ENCODE results near the gene AOC3.
A peak's percentile ranks its signal among the peaks of the same experiment; 100 is the strongest.

AOC3 gene, protein sequence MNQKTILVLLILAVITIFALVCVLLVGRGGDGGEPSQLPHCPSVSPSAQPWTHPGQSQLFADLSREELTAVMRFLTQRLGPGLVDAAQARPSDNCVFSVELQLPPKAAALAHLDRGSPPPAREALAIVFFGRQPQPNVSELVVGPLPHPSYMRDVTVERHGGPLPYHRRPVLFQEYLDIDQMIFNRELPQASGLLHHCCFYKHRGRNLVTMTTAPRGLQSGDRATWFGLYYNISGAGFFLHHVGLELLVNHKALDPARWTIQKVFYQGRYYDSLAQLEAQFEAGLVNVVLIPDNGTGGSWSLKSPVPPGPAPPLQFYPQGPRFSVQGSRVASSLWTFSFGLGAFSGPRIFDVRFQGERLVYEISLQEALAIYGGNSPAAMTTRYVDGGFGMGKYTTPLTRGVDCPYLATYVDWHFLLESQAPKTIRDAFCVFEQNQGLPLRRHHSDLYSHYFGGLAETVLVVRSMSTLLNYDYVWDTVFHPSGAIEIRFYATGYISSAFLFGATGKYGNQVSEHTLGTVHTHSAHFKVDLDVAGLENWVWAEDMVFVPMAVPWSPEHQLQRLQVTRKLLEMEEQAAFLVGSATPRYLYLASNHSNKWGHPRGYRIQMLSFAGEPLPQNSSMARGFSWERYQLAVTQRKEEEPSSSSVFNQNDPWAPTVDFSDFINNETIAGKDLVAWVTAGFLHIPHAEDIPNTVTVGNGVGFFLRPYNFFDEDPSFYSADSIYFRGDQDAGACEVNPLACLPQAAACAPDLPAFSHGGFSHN

DNA sequence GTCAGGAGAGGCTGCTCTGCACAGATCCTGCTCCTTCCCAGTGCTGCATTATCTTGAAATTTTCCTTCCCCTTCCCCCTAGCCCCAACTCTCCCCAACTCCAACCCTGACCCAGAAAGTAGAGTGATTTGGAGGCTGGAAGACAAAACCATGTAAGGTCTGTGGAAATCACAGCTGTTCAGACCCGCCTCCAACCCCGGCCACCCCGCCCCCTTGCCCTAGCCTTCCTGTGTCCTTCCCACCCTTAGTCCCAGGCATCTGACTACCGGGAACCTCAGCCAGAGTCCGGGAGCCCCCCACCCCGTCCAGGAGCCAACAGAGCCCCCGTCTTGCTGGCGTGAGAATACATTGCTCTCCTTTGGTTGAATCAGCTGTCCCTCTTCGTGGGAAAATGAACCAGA is at the start of gene AOC3:
Gene AOC3 (plus strand): TSS at position 246 of the 400 bp plus-strand sequence. CDS start 145 bp downstream, at position 391.
- no peak within 1 kb of the TSS for H3K27ac ChIP-seq
- no peak for DNase-seq (ENCODE audit: low read depth, low spot score)

DNA sequence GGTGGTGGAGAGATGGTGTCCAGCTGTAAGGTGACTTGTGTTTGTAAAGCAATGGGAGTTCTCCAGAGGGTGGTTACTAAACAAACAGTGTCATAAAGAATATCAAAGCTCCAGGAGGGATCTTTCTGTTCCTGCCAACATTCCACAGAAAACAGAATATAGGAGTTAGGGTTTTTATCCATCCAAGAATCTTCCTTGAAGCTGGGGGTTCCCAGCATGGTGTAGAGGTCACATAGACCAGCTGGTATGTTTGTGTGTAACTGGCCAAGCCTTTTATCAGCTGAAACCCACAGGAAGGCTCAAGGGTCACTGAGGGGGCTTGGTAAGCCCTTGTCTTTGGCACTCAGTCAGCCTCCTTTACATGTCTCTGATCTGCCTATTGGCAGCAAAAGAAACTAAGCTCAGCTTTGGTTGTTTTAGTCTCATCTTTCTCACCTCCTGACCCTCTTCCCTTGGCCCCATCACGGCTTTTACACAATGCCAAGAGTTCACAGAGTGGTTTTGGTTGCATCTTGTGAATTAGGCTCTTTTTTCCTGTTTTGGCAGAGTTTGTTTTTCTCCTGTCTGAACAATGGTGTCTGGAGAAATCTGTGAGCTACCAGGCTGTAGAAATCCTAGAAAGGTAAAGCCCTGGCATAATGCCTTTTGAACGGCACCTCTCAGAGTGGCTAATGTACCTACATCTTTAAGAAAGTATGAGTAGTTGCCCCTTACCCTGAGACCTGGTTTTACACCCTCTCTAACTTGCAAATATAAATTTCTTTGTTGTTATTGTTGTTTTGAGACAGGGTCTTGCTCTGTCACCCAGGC is 47.7 kb upstream of the AOC3 start:
- no peak for DNase-seq (ENCODE audit: low read depth, low spot score)
- H3K27ac ChIP-seq = no peak overlapping the region

DNA sequence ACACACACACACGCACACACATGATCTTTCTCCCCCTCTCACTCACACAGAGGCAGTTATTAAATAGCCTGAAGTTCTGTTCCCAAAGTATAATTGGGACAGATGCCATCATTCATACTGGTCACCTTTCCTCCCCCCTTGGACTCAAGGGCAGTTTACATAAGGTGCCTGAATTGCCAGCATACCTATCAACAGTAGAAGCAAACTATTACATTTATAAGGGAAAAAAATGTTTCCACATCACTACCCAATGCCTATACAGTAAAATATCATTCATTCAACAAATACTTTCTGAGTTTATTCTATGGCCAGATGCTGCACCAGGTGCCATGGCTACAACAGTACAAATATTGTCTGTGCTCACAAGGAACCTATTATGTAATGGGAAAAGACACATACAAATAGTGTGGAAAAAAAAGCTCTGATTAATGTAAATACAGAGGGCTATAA is 46.1 kb upstream of the AOC3 start:
- no peak overlapping the region for H3K27ac ChIP-seq
- DNase-seq (ENCODE audit: low read depth, low spot score) = no peak

DNA sequence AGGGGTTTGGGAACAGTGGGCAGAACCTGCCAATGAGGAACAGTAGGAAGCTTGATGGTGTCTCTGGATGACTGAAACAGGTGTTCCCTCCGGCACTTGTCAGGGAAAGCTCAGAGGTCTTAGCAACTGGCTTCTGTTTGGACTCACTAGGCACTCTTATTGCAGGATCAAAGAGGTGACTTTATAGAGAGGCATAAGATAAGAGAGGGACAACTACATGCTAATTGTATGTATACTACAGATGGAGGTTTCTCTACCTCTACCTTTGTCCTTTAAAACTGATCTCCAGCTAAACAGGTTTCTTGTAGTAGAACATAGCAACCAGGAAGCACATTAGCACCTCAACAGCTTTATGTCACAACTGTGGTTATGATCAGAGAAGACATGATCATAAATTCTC is 44.8 kb upstream of the AOC3 start:
- no peak overlapping the region for H3K27ac ChIP-seq
- no peak for DNase-seq (ENCODE audit: low read depth, low spot score)

DNA sequence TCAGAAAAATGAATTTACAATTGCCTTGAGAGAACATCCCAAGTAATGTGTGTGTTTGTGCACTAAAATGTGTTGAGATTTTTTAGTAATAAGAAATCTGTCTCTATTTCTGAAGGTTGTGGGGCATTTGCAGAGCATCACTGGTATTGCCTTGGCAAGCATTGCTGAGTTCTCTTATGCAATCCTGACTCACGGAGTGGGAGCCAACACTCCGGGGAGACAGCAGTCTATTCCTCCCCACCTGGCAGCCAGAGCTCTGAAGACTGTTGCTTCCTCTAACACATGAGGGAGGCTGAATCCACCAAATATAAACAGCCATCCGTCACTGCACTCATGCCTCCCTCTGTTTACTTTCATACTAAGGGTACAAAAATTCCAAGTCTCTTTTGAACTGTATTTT is 41.7 kb upstream of the AOC3 start:
- DNase-seq (ENCODE audit: low read depth, low spot score) = no peak
- no peak overlapping the region for H3K27ac ChIP-seq

DNA sequence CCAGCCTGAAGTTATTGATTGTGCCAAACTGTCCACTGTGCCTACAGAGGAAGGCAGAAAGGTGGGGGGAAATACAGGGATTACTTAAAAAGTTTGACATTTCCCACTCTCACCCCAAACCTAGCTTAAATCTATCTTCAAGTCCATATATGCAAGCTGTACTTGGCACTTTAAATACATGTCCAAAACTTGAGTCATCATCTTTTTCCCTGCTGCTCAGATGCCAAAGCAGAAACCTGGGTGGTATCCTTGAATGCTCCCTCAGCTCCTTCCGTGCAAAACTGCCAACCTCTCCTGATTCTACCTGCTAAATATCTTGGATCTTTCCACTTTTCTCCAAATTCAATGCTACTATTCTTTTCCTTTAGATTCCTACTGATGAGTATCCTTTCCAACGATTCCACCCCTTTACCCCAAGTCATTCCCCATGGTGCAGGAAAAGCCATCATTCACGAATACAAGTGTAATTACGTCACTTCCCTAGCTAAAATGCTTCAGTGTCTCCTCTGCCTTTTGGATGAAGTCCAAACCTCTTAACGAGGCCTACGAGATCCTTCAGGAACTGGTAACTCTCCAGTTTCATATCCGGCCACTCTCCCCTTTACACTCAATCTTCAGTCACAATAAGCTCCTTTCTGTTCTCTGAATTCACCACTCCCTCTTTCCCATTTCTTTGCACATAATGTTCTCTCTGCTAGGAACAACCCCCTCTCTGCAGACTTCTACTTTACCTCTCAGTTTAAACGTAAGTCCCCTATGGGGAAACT is 36.2 kb upstream of the AOC3 start:
- DNase-seq (ENCODE audit: low read depth, low spot score) = no peak
- H3K27ac ChIP-seq = no peak overlapping the region

DNA sequence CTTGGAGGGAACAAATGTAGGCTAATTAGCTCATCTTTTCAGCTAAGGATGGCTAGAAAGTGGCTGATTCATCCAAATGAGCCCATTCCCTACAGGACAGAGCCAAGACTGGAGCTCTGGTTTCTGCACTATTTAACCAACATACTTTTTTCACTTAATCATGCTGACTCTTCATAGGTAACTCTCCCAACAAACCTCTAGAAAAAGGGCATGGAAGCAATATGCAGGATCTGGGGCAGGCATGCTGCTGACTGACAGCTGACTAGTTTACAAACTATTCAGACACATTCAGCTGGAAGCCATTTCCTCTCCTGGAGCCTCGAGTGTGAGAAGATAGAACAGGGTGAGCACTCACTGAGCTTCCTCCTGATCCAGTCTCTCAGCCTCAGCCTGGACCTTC is 33.1 kb upstream of the AOC3 start:
- DNase-seq (ENCODE audit: low read depth, low spot score) = peak; percentile 36
- H3K27ac ChIP-seq = peak overlapping the region; percentile 67

DNA sequence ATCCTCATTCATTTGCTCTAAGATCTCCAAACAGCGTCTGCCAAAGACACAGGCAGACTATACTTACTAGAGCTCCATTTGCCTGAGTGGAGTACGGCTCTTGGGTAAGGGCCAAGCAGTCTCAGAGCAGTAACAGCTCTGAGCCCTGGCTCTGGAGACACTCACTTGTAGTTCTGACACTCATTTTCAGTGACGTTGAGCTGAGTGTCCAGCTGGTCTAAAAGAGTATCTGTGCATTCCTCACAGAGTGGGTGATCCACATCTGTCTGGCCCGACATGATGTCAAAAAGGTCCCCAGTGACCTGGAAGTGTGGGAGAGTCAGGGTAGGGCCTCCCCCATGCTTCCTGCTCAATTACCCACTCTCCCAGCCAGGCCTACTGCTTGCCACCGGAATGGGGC is 32.6 kb upstream of the AOC3 start:
- H3K27ac ChIP-seq = peak overlapping the region; percentile 67
- no peak for DNase-seq (ENCODE audit: low read depth, low spot score)

DNA sequence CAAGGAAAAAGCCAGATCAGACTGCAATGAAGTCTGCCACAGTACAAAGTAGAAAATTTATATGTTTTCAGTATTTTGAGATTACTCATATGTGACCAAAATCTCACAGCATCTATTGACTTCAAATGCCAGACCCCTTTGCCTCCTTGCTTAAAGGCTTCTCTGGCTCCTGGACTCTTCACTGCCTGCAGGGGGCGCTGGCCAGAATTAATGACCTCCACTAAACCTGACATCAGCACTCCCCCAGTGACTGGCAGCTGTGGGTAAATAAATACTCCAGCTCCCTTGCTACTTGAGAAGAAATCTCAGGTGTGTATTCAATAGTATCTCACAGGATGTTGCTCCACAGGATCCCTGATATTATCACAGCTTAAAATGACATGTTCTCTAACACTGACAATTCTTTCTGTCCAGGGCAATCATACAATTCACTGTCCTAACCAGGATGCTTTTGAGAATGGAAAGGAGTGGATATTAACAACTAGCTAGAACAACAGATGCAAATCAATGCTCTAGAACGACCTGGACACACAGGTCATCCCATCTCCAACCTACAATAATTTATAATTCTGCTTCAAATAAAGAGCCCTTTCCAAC is 31.0 kb upstream of the AOC3 start:
- no peak for DNase-seq (ENCODE audit: low read depth, low spot score)
- H3K27ac ChIP-seq = no peak overlapping the region

DNA sequence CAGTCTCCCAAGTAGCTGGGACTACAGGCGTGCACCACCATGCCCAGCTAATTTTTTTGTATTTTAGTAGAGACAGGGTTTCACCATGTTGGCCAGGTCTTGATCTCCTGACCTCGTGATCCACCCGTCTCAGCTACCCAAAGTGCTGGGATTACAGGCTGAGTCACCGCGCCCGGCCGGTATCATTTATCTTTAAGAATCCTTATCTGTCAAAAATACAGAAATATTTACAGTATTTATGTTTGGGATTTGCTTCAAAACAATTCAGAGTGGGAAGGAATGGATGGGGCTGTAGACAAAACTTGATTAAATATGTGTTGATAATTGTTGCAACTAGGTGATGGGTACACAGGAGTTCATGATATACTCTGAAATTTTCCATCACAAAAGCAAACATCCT is 29.8 kb upstream of the AOC3 start:
- no peak overlapping the region for H3K27ac ChIP-seq
- no peak for DNase-seq (ENCODE audit: low read depth, low spot score)

DNA sequence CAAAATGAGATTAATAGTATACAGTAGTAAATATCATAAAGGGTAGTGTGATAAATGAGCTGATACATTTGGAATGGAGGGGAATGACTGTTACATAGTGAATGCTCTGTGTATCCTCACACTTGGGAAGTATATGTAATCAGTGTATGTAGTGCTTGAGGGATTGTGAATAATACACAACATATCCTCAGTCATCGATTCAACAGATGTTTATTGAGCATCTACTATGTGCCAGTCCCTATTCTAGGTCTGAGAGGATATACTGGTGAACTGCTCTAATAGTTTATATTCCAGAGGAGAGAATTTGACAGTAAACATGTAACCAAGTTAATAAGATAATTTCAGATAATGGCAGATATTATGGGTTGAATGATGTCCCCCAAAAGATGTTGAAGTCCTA is 23.5 kb upstream of the AOC3 start:
- DNase-seq (ENCODE audit: low read depth, low spot score) = no peak
- H3K27ac ChIP-seq = no peak overlapping the region

DNA sequence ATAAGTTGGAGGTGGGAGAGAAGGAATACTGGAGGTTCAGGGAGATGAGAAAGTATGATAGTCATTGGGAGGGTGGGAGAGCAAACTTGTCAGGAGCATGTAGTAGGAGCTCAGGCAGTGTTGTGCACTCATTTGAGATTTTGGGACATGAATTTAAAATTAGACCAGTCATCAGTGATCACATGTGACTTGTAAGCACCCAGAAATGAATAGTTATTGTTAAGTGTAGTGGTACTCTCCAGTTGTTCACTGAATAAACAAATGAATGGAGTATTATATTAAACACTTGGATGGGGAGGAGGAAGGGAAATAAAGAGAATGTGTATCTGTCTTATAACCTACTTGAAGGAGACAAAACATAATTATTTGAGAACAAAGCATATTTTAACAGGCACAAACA is 20.0 kb upstream of the AOC3 start:
- no peak overlapping the region for H3K27ac ChIP-seq
- DNase-seq (ENCODE audit: low read depth, low spot score) = no peak

DNA sequence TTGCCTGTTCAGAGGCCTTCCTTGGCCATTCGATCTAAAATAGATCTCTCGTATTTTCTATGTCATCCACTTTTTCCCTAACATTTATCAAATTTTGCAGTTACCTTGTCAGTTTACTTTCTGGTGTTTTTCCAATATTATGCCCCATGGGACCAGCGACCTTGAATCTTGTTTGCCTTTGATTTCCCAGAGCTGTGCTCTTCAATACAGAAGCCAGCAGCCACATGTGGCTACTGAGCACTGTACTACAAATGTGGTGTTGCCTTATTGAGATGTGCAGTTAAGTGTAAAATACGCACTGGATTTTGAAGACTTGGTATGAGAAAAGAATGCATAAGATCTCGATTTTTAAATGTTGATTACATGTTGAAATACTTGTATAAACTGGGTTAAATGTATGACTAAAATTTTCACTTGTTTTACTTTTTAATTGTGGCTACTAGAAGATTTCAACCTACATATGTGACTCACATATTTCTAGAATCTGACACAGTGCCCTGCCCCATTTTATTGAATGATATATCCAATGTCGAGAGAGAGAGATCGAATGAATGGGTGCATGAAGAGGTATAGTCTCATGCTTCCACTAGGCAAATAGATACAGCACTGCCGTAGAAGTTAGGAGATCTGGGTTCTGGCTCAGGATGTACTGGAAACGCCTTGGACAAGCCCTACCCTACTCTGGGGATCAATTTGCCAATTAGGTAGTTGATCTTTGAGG is 18.6 kb upstream of the AOC3 start:
- no peak for DNase-seq (ENCODE audit: low read depth, low spot score)

DNA sequence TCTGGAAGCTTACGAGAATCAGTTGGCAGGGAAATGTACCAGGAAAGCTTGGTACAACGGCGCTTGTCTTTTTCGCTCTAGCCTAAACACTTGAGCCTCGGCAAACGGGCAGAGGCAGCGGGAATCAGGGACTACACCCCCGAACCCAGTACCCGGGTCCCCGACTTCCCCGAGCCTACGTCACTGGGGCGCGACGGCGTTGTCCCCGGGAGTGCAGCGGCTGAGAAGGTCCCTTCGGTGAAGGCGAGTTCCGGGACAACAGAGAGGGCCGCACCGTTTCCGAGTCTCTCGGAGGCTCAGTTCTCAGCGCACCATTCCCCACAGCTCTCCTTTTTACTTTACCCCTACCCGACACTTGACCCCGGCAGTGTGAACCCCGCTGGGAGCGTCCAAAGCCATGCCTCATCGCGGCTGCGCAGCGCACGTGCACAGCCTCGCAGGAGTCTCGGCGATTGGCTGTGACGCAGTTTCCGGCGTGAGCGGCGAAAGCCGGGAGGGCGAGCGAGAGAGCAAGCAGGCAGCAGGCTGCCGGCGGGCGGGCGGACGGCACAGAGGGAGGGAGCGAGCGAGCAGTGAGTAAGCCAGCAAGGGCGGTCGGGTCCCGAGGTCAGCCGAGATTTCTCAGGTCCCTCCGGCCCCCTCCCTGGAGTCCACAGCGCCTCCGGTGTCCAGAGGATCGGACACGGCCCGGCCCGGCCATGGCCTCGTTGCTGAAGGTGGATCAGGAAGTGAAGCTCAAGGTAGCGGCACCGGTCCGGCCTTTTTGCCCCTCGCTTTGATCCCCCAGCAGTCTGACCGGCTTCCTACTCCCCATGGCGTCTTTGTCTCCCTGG is 17.8 kb upstream of the AOC3 start, which contains the start of gene PSME3:
Gene PSME3 (plus strand): TSS at position 464 of the 833 bp plus-strand sequence. CDS start 235 bp downstream, at position 699.
- H3K27ac ChIP-seq = peak within 1 kb of the TSS; percentile 71
- peak; percentile 27 for DNase-seq (ENCODE audit: low read depth, low spot score)

More for the DNA sequence above, 18.6 kb upstream of the AOC3 start:
- H3K27ac ChIP-seq = peak overlapping the region; percentile 71

DNA sequence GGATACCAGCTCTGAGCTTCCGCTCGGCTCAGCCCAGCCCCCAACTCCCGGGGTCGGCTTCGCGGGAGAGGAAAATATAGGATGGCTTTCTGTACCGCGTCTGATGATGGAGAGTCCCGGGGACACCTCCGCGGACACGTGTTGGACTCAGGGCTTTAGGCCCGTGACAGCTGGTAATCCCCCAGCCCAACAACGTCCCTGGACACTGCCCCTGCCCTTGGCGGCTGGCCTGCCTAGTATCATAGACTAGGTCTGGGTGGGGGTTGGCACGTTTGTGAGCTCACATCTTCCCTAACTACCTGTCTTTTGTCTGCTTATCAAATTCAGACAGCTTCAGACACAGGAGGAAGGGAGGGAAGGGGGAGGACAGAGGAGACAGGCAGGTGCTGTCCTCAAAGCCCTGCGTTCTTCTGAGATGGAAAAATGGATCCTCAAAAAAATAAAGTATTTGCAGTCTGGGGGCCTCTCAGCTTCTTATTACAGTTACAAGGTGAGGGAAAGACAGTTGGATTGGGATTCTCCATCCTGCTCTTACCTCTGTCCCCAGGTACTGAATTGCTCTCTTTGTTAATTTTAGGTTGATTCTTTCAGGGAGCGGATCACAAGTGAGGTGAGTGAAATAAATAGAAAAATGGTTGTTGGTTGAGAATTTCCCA is 17.1 kb upstream of the AOC3 start:
- DNase-seq (ENCODE audit: low read depth, low spot score) = no peak
- H3K27ac ChIP-seq = peak overlapping the region; percentile 71

DNA sequence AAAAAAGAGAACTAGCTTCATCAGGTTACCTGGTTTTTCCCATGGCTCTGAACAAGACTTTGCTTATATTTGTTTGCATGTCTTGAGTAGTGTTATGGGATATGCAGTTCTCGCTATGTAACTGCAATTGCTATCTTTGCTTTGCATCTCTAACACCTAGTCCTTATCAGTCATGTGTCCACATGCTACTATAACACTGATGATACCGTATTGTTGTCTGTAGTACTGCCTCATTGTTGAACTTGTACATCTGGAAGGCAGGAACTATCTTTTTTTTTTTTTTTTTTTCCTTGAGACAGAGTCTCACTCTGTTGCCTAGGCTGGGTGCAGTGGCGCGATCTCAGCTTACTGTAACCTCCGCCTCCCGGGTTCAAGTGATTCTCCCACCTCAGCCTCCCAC is 15.3 kb upstream of the AOC3 start:
- no peak for DNase-seq (ENCODE audit: low read depth, low spot score)
- no peak overlapping the region for H3K27ac ChIP-seq

DNA sequence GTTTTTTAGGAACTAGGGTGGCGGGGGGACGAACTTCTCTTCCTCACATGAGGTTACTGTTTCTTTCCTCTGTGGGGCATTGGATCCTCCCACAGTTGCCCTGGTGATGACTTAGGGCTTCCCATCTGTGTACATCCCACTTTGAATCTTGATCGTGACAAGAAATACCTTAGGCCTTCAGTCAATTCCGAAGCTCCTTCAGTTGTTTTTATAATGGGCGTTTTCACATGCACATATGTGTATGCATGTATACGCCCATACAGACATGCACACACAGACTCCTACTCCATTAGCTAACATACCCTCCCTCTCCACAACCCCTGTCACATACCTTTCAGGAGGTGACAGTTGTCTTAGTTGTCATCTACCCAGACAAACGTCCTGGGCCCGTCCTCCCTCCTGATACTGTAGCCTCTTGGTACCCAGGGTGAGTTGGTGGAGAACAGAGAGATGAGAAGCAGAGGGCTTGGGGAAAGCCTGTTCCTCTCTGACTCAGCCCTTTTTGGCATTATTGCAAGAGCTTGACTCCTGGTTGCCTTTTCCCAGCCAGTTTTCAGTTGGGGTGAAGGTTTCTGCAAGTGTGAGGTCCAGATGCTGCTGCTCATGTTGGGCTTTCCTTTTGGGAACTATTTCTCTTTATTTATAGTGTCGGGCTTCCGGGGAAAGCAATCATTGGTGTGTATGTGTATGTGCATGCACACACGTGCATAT is 8.9 kb upstream of the AOC3 start:
- H3K27ac ChIP-seq = no peak overlapping the region
- no peak for DNase-seq (ENCODE audit: low read depth, low spot score)
